ENCODE results near the gene THAP12.

DNA sequence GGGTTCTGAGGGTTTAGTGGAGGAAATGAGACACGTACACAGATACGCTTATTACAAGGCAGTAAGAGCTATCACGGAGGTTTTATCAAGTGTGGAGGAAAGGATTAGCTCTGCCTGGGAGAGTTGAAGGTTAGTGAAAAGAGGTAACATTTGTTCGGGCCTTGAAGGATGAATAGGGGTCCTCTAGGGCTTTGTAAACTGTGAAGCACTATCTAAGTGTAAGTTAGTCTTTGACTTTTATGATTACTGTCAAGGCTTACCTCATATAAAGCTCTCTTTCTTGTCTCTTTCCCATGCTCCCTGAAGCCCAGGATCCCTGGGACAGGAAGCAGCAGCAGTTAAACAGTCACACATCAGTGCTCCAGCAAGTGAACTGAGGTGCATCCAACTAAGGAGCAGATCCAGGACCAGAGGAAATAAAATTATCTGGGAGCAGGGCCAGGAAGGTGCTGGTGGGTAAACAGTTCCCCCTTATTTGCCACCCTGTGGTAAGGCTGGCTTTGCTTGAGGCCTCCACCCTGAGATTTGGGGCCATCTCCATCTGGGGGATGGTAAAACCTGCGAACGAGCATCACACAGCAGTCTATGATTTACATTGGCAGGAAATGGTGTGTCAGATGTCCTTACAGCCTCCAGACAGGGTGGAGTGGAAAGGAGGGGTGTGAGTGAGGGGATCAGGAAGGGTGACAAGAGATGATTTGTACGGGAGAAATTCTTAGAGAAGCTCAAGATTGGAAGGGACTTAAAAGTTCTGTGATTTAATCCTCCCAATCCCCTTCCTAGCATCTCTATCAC, 27.4 kb upstream of the THAP12 start:
- TF ChIP-seq FOXK2 (IDR thresholded peaks at IDR 0.05) (no peak), SP1 (IDR thresholded peaks at IDR 0.05) (no peak), TARDBP (IDR thresholded peaks at IDR 0.05) (no peak), ELF4 (IDR thresholded peaks at IDR 0.05) (no peak), LEF1 (IDR thresholded peaks at IDR 0.05; ENCODE audit: borderline replicate concordance) (no peak)
- TF ChIP-seq, protein P1, sequence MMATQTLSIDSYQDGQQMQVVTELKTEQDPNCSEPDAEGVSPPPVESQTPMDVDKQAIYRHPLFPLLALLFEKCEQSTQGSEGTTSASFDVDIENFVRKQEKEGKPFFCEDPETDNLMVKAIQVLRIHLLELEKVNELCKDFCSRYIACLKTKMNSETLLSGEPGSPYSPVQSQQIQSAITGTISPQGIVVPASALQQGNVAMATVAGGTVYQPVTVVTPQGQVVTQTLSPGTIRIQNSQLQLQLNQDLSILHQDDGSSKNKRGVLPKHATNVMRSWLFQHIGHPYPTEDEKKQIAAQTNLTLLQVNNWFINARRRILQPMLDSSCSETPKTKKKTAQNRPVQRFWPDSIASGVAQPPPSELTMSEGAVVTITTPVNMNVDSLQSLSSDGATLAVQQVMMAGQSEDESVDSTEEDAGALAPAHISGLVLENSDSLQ (IDR thresholded peaks at IDR 0.05): no peak
